GM04503 (cell line): Measurements from ENCODE around the gene ACSBG1.

Experiments used
- DNase-seq: peaks from one replicate; pipeline ENCODE4 v3.0.0-alpha.2; 2012; ENCODE audit warnings: low read depth

The ACSBG1 gene

GRCh38 chr15:78130466-78131294 lies 103.7 kb downstream of the ACSBG1 start:
- DNase-seq = no peak

DNA sequence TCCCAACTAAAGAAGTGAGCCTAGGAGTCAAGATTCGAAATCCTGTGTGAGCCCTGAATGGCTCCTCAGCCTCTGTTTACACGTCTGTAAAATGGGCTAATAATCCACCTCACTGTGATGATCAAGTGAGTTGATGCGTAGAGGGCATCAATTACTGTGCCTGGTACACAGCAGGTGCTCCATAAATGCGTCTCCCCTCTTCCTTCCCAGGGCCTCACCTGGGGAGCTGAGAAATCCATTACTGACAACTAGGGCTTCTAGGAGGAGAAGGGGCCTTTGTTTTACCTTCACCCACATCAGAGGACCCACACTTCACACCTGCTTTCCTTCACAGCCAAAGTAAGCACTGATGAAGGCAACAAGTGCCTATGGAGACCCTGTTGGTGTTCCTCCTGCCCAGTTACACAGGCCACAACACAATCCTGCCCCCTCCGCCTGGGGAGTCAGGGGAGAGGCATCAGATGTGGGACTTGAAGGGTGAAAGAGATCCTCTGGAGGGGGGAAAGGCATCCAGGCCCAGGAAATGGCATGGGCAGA lies 104.5 kb downstream of the ACSBG1 start:
- DNase-seq = no peak

DNA sequence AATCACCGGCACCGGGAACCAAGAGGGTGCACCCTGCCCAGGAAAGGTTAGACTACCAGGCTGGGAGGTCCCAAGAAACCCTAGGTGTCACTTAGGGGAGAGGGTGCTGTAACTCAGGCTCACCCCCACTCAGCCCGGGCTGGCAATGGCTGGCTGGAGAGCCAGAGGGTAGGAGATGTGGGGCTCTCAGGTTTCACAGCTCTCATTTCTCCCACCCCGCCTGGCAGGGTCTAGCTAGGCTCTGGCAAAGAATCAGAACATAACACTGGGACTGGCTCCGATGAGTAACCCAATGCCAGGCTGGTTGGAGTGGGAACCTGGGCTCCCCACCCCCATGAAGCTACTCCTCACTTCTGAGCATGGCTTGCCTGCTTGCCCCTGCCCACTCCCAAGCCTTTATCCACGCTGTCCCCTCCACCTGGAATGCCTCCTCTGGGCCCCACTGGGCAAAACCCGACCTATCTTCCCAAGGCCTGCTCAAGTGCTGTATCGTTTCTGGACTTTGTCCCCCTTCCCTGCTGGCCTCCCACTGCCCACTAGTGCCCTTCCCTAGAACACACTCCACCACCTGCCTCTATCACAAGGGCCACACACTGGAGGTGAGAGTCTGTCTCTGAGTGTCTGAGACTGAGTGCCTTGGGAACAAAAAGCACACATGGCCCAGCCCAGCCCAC lies 105.2 kb downstream of the ACSBG1 start:
- no peak for DNase-seq

GRCh38 chr15:78127882-78128281 lies 106.5 kb downstream of the ACSBG1 start:
- DNase-seq = no peak

DNA sequence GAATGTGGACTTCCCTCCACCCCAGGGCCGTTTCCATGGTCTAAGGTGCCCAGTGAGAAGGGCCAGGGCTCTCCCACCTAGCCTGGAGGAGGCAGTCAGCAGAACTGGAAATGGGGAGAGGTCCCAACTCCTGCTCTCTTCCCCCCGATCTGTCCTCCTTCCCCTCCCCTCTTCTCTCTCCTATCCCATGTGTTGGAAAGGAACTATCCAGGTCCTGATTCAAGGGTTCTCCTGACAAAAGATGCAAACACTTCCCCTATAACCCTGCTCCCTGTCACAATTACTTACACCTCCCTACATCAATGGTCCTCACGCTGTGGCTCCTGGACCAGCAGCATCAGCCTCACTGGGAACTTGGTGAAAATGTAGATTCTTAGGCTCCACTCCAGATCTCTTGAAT lies 109.1 kb downstream of the ACSBG1 start:
- DNase-seq = no peak

- DNase-seq = no peak
Observed at GRCh38 chr15:78120523-78120922, 113.8 kb downstream of the ACSBG1 start.
